HepG2 (cell line): ENCODE measurements around the gene BLMH. TPM values are rescaled to one million over a fixed set of nuclear protein-coding genes. Genes with fewer than 3 reads are reported as not detected.

Experiments used
- CENPT ChIP-seq: sonication (generic); formaldehyde crosslinking; IDR thresholded peaks from 2 replicates; pipeline ENCODE4 v1.8.0; 2022; ENCODE audit warnings: low read depth, mild to moderate bottlenecking, moderate library complexity, missing genetic modification reagents
- ELF4 ChIP-seq: sonication (generic); formaldehyde crosslinking; IDR thresholded peaks from 2 replicates; pipeline ENCODE4 v1.5.0; 2020; ENCODE audit warnings: missing genetic modification reagents, mild to moderate bottlenecking, moderate library complexity, borderline replicate concordance
- MAFG ChIP-seq: sonication (generic); formaldehyde crosslinking; IDR thresholded peaks from 2 replicates; pipeline ENCODE4 v1.5.1; 2020; ENCODE audit warnings: mild to moderate bottlenecking, missing genetic modification reagents
- NR0B2 ChIP-seq: sonication (generic); formaldehyde crosslinking; IDR thresholded peaks from 2 replicates; pipeline ENCODE4 v1.4.0; 2020; ENCODE audit warnings: mild to moderate bottlenecking, missing genetic modification reagents
- POGK ChIP-seq: sonication (generic); formaldehyde crosslinking; conservative IDR thresholded peaks from 2 replicates; pipeline ENCODE4 v1.8.0; 2022; ENCODE audit warnings: mild to moderate bottlenecking, moderate library complexity, missing genetic modification reagents
- SIN3A ChIP-seq: IDR thresholded peaks from 2 replicates; pipeline ENCODE4 v1.6.1; 2011; ENCODE audit warnings: low read depth, mild to moderate bottlenecking, control low read depth, low read length, borderline replicate concordance
- SYNCRIP ChIP-seq: fragments of 200-400 bp; formaldehyde crosslinking; IDR thresholded peaks from 2 replicates; pipeline ENCODE4 v1.6.1; 2018; ENCODE audit warnings: mild to moderate bottlenecking, low read depth, low read length; ENCODE audit not compliant: insufficient read depth
- ZBTB49 ChIP-seq: sonication (generic); formaldehyde crosslinking; IDR thresholded peaks from 2 replicates; pipeline ENCODE4 v1.4.0; 2020; ENCODE audit warnings: missing genetic modification reagents, borderline replicate concordance
- ZFYVE20 ChIP-seq: sonication (generic); formaldehyde crosslinking; IDR thresholded peaks from 2 replicates; pipeline ENCODE4 v1.8.0; 2023; ENCODE audit warnings: low read depth, mild to moderate bottlenecking, moderate library complexity, missing genetic modification reagents, borderline replicate concordance
- ZNF20 ChIP-seq: sonication (generic); formaldehyde crosslinking; IDR thresholded peaks from 2 replicates; pipeline ENCODE4 v1.4.0; 2020; ENCODE audit warnings: mild to moderate bottlenecking, moderate library complexity, missing genetic modification reagents
- ZNF281 ChIP-seq: sonication (generic); formaldehyde crosslinking; IDR thresholded peaks from 2 replicates; pipeline ENCODE4 v1.4.0; 2020; ENCODE audit warnings: missing genetic modification reagents, borderline replicate concordance
- ZNF446 ChIP-seq: sonication (generic); formaldehyde crosslinking; IDR thresholded peaks from 2 replicates; pipeline ENCODE4 v1.5.0; 2020; ENCODE audit warnings: mild to moderate bottlenecking, missing genetic modification reagents
- ZNF567 ChIP-seq: sonication (generic); formaldehyde crosslinking; IDR thresholded peaks from 2 replicates; pipeline ENCODE4 v1.8.1; 2023; ENCODE audit warnings: mild to moderate bottlenecking, missing genetic modification reagents, borderline replicate concordance
- ZNF687 ChIP-seq: sonication (generic); formaldehyde crosslinking; IDR thresholded peaks from 2 replicates; pipeline ENCODE4 v1.5.1; 2020; ENCODE audit warnings: mild to moderate bottlenecking, missing genetic modification reagents, moderate library complexity
- ZSCAN9 ChIP-seq: IDR thresholded peaks from 2 replicates; pipeline ENCODE4 v1.6.1; 2016; ENCODE audit warnings: borderline replicate concordance
- polyA plus RNA-seq, 8 experiments: library from polyadenylated mRNA; depleted of rRNA in 3 of 8; stranded (reverse) in 7 of 8; unstranded in 1 of 8; fragments of >200 nt; fragmentation: Illumina TruSeq in 4 of 8; extraction: Trizol in 4 of 8; gene quantifications; 2 replicates each; pipeline versions ENCODE4 v1.2.1 to v1.2.3, GENCODE V29; 2011 to 2016; ENCODE audit warnings: low read depth in 4 of 8, missing spikeins in 1 of 8, mixed read lengths in 1 of 8; ENCODE audit not compliant: insufficient read depth in 1 of 8
- total RNA-seq, 5 experiments: library from RNA; depleted of rRNA; stranded (reverse); fragments of >200 nt; fragmentation: Illumina TruSeq; extraction: Trizol; gene quantifications; 2 replicates each; pipeline ENCODE4 v1.2.3, GENCODE V29; 2016; ENCODE audit warnings: low read depth in 1 of 5

BLMH gene
- total and polyA plus RNA-seq, 2 of the 13 experiments (the other 11 are each of a cell fraction or from before 2014, with no cell fraction given): 12.1 to 41.0 TPM

- TF ChIP-seq ZFYVE20 (no peak), POGK (CRISPR knock-in tag) (0 out of 2 replicates have a peak, but pooled peaks have one; percentile 44), NR0B2 (CRISPR knock-in tag) (peak; percentile 52; the same call in 1 of the 2 replicates), ZNF20 (no peak), CENPT (CRISPR knock-in tag) (0 out of 2 replicates have a peak, but pooled peaks have one; percentile 74), ZNF446 (CRISPR knock-in tag) (no peak), ZSCAN9 (CRISPR knock-in tag) (no peak), ZNF567 (CRISPR knock-in tag) (no peak), ZNF281 (CRISPR knock-in tag) (0 out of 2 replicates have a peak, but pooled peaks have one; percentile 9), ZBTB49 (no peak), SYNCRIP (no peak), SIN3A (peak; percentile 45; the same call in 1 of the 2 replicates), ELF4 (CRISPR knock-in tag) (no peak), MAFG (no peak), ZNF687 (CRISPR knock-in tag) (peak; percentile 93)
These were observed 825 bp downstream of the BLMH start (continued) for GRCh38 chr17:30290696-30291542.
